Astrocyte (in vitro differentiated cells and primary cell): ENCODE results near the gene TANGO6. TPM values are rescaled to one million over a fixed set of nuclear protein-coding genes. Genes with fewer than 3 reads are reported as not detected.

Experiments
- DNase-seq: peaks from one replicate; pipeline ENCODE4 v3.0.0-alpha.2; 2010; ENCODE audit warnings: low read depth
- FAIRE-seq: peaks from 2 replicates; lab custom pipeline; 2011; peaks lifted over from hg19 to GRCh38; lab: Jason Lieb, UNC
- H2AFZ ChIP-seq: 2 replicates; pipeline ENCODE4 v1.6.0; 2012; ENCODE audit warnings: low read depth, low read length, inconsistent platforms
- H3K27ac ChIP-seq: 2 replicates; pipeline ENCODE4 v1.5.1; 2011; ENCODE audit warnings: low read depth, low read length, inconsistent platforms
- H3K27me3 ChIP-seq: 2 replicates; pipeline ENCODE4 v1.6.0; 2011; ENCODE audit warnings: low read length, inconsistent platforms; ENCODE audit not compliant: insufficient read depth
- H3K36me3 ChIP-seq: 2 replicates; pipeline ENCODE4 v1.5.1; 2011; ENCODE audit warnings: low read length, inconsistent platforms; ENCODE audit not compliant: insufficient read depth
- H3K4me1 ChIP-seq: 2 replicates; pipeline ENCODE4 v1.5.1; 2011; ENCODE audit warnings: low read length, inconsistent platforms; ENCODE audit not compliant: insufficient read depth
- H3K4me2 ChIP-seq: 2 replicates; pipeline ENCODE4 v1.6.0; 2012; ENCODE audit warnings: low read length, inconsistent platforms
- H3K4me3 ChIP-seq: 2 replicates; pipeline ENCODE4 v1.5.1; 2011; ENCODE audit warnings: low read depth, mild to moderate bottlenecking, low read length, inconsistent platforms; ENCODE audit not compliant: insufficient read depth
- H3K79me2 ChIP-seq: 2 replicates; pipeline ENCODE4 v1.6.0; 2012; ENCODE audit warnings: mild to moderate bottlenecking, low read length, inconsistent platforms; ENCODE audit not compliant: insufficient read depth
- H3K9ac ChIP-seq: 2 replicates; pipeline ENCODE4 v1.6.0; 2012; ENCODE audit warnings: mild to moderate bottlenecking, low read length, inconsistent platforms
- H3K9me3 ChIP-seq: 2 replicates; pipeline ENCODE4 v1.5.1; 2012; ENCODE audit warnings: low read depth, mild to moderate bottlenecking, low read length, inconsistent platforms; ENCODE audit not compliant: insufficient read depth
- H4K20me1 ChIP-seq: 2 replicates; pipeline ENCODE4 v1.6.0; 2012; ENCODE audit warnings: low read length, inconsistent platforms; ENCODE audit not compliant: insufficient read depth
- H3K27ac Mint-ChIP-seq: one replicate; pipeline ENCODE4 v1.8.0; 2021; ENCODE audit warnings: mild to moderate bottlenecking, mixed read lengths; ENCODE audit not compliant: unreplicated experiment
- H3K27me3 Mint-ChIP-seq: one replicate; pipeline ENCODE4 v1.8.0; 2021; ENCODE audit warnings: low read depth, mixed read lengths; ENCODE audit not compliant: unreplicated experiment
- H3K36me3 Mint-ChIP-seq: one replicate; pipeline ENCODE4 v1.8.0; 2021; ENCODE audit warnings: low read depth, mixed read lengths; ENCODE audit not compliant: unreplicated experiment
- H3K4me1 Mint-ChIP-seq: one replicate; pipeline ENCODE4 v1.8.0; 2021; ENCODE audit warnings: low read depth, mixed read lengths; ENCODE audit not compliant: unreplicated experiment
- H3K4me3 Mint-ChIP-seq: one replicate; pipeline ENCODE4 v1.8.0; 2021; ENCODE audit warnings: mild to moderate bottlenecking, moderate library complexity, mixed read lengths; ENCODE audit not compliant: unreplicated experiment
- H3K9me3 Mint-ChIP-seq: one replicate; pipeline ENCODE4 v1.8.0; 2021; ENCODE audit warnings: mild to moderate bottlenecking, mixed read lengths; ENCODE audit not compliant: unreplicated experiment
- EZH2 ChIP-seq: IDR thresholded peaks from 2 replicates; pipeline ENCODE4 v1.6.1; 2012; ENCODE audit warnings: mild to moderate bottlenecking, low read length, inconsistent platforms; ENCODE audit not compliant: insufficient read depth
- total RNA-seq: library from RNA; stranded (reverse); gene quantifications from 2 replicates; pipeline ENCODE4 v1.2.1, GENCODE V29; 2021
- TF ChIP-seq, protein P1 (sequence below): IDR thresholded peaks from 2 replicates; pipeline ENCODE4 v1.5.1; 2011; ENCODE audit warnings: low read depth, mild to moderate bottlenecking, inconsistent platforms, low read length, moderate library complexity; ENCODE audit not compliant: insufficient read depth

Gene TANGO6
- total RNA-seq, 1 donor from 2014 or later, result 15.8 TPM

DNA sequence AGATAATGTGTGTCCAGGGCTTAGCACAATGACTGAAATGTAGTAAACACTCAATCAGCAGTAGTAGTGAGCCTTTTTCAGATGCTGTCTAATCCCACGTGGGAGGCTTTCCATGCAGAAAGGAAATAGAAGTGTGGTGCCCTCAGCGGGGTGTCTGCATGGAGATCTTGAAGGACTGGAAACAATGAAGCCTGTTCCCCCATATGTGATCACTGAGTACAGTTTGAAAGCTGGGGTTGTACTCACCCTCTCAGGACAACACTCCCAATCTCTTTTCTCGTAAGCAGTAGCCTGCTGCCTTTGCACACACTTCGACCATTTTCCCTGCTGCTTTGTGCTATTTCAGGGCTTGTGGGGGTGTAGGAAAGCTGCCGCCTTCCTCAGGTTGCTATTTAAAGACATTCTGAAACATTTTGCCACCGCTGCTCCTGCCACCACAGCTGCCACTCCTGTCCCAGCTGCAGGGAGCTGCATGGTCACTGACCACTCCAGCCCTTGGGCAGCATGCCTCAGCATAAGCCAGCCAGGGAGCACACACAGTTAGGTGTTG is 221.5 kb downstream of the TANGO6 start:
- Histone ChIP-seq H2AFZ (peak overlapping the region; percentile 6), H3K4me3 (no peak overlapping the region), H4K20me1 (no peaks in the 10 kb centered on the region), H3K27me3 (no peaks in the 10 kb centered on the region), H3K79me2 (no peaks in the 10 kb centered on the region), H3K4me1 (peaks cover 23% of the 10 kb centered on the region), H3K27ac (no peak overlapping the region), H3K36me3 (no peaks in the 10 kb centered on the region), H3K9ac (no peak overlapping the region), H3K9me3 (no peaks in the 10 kb centered on the region), H3K4me2 (peak overlapping the region; percentile 41)
- Mint-ChIP-seq H3K9me3 (no peaks in the 10 kb centered on the region), H3K4me3 (no peak overlapping the region), H3K36me3 (peaks cover 3% of the 10 kb centered on the region), H3K27ac (no peak overlapping the region), H3K4me1 (peaks cover 20% of the 10 kb centered on the region), H3K27me3 (no peaks in the 10 kb centered on the region)
- FAIRE-seq, result no peak
- no peak for DNase-seq
- TF ChIP-seq EZH2, result no peak
- TF ChIP-seq, protein P1, sequence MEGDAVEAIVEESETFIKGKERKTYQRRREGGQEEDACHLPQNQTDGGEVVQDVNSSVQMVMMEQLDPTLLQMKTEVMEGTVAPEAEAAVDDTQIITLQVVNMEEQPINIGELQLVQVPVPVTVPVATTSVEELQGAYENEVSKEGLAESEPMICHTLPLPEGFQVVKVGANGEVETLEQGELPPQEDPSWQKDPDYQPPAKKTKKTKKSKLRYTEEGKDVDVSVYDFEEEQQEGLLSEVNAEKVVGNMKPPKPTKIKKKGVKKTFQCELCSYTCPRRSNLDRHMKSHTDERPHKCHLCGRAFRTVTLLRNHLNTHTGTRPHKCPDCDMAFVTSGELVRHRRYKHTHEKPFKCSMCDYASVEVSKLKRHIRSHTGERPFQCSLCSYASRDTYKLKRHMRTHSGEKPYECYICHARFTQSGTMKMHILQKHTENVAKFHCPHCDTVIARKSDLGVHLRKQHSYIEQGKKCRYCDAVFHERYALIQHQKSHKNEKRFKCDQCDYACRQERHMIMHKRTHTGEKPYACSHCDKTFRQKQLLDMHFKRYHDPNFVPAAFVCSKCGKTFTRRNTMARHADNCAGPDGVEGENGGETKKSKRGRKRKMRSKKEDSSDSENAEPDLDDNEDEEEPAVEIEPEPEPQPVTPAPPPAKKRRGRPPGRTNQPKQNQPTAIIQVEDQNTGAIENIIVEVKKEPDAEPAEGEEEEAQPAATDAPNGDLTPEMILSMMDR, result no peak

- Mint-ChIP-seq H3K4me1 (peaks cover 29% of the 10 kb centered on the region), H3K27ac (no peak overlapping the region), H3K9me3 (no peaks in the 10 kb centered on the region), H3K27me3 (no peaks in the 10 kb centered on the region), H3K36me3 (peaks cover 3% of the 10 kb centered on the region), H3K4me3 (no peak overlapping the region)
- TF ChIP-seq, protein P1, result no peak
- no peak for TF ChIP-seq EZH2
- no peaks in the 10 kb centered on the region for H3K36me3 ChIP-seq
- H3K4me2 ChIP-seq, result no peak overlapping the region
- FAIRE-seq, result no peak
- H3K4me3 ChIP-seq, result no peak overlapping the region
- H3K9me3 ChIP-seq, result no peaks in the 10 kb centered on the region
- peaks cover 28% of the 10 kb centered on the region for H3K4me1 ChIP-seq
- H2AFZ ChIP-seq, result no peak overlapping the region
- no peaks in the 10 kb centered on the region for H3K27me3 ChIP-seq
- no peaks in the 10 kb centered on the region for H3K79me2 ChIP-seq
- no peak overlapping the region for H3K27ac ChIP-seq
- H4K20me1 ChIP-seq, result no peaks in the 10 kb centered on the region
- DNase-seq, result no peak
- no peak overlapping the region for H3K9ac ChIP-seq
These were observed 226.2 kb downstream of the TANGO6 start for GRCh38 chr16:69069504-69069903.

GRCh38 chr16:69071036-69071435 is 227.7 kb downstream of the TANGO6 start:
- FAIRE-seq (no peak), DNase-seq (no peak)
- H3K27me3 ChIP-seq, result no peaks in the 10 kb centered on the region
- no peaks in the 10 kb centered on the region for H4K20me1 ChIP-seq
- no peak for TF ChIP-seq EZH2
- TF ChIP-seq, protein P1, result no peak
- H3K9me3 Mint-ChIP-seq, result no peaks in the 10 kb centered on the region
- H3K36me3 Mint-ChIP-seq, result peaks cover 3% of the 10 kb centered on the region
- no peaks in the 10 kb centered on the region for H3K27me3 Mint-ChIP-seq
- H3K9me3 ChIP-seq, result no peaks in the 10 kb centered on the region
- no peak overlapping the region for H3K4me2 ChIP-seq
- no peak overlapping the region for H3K27ac Mint-ChIP-seq
- no peak overlapping the region for H3K27ac ChIP-seq
- no peak overlapping the region for H3K4me3 ChIP-seq
- H3K79me2 ChIP-seq, result no peaks in the 10 kb centered on the region
- H3K36me3 ChIP-seq, result no peaks in the 10 kb centered on the region
- H3K4me1 ChIP-seq, result peaks cover 18% of the 10 kb centered on the region
- peaks cover 19% of the 10 kb centered on the region for H3K4me1 Mint-ChIP-seq
- H2AFZ ChIP-seq, result no peak overlapping the region
- H3K4me3 Mint-ChIP-seq, result no peak overlapping the region
- H3K9ac ChIP-seq, result no peak overlapping the region
